ENCODE measurements around the gene PREX1.

- no peak for TF ChIP-seq CTCF (IDR thresholded peaks at IDR 0.05 in 4 of 5, conservative IDR thresholded peaks at IDR 0.05 in 1 of 5)
- no peak for TF ChIP-seq POLR2A (IDR thresholded peaks at IDR 0.05)
Observed at GRCh38 chr20:48609491-48609978, 218.3 kb downstream of the PREX1 start.

All from gastrocnemius medialis (tissue), 4 donors.